SU-DHL-6 (cell line): ENCODE measurements around the gene RASL11B.

Experiments
- CTCF ChIP-seq: fragments of 200-600 bp; sonication (generic); IDR thresholded peaks from one replicate; pipeline ENCODE4 v1.5.1; 2017; ENCODE audit warnings: antibody characterized with exemption, mild to moderate bottlenecking, low read length, moderate library complexity; ENCODE audit not compliant: insufficient read depth, poor library complexity, severe bottlenecking
- EZH2phosphoT487 ChIP-seq: fragments of 200-600 bp; sonication (generic), shearing (Covaris generic); conservative IDR thresholded peaks from 2 replicates; pipeline ENCODE4 v1.6.1; 2018; ENCODE audit warnings: mild to moderate bottlenecking, antibody characterized with exemption, low read length, moderate library complexity, mixed read lengths

- TF ChIP-seq CTCF: no peak
- no peak for TF ChIP-seq EZH2phosphoT487
These were observed 39.0 kb upstream of the RASL11B start for GRCh38 chr4:52822972-52823701.
